ENCODE measurements around the gene SNTG2. TPM values are rescaled to one million over a fixed set of nuclear protein-coding genes. Genes with fewer than 3 reads are reported as not detected.

Gene SNTG2
- total RNA-seq, 1 donor from 2014 or later = not detected

- DNase-seq (ENCODE audit: low read depth) = no peak
- no peak for TF ChIP-seq CTCF (conservative IDR thresholded peaks at IDR 0.05; ENCODE audit: low read depth, low read length)
- H3K4me3 ChIP-seq (ENCODE audit: low read depth, low read length) = no peak overlapping the region
Measured at GRCh38 chr2:1256632-1257324, 306.1 kb downstream of the SNTG2 start.

GRCh38 chr2:1257334-1257733, 306.7 kb downstream of the SNTG2 start:
- H3K4me3 ChIP-seq (ENCODE audit: low read depth, low read length) = no peak overlapping the region
- DNase-seq (ENCODE audit: low read depth) = no peak
- TF ChIP-seq CTCF (conservative IDR thresholded peaks at IDR 0.05; ENCODE audit: low read depth, low read length) = no peak

GRCh38 chr2:1259746-1260145, 309.1 kb downstream of the SNTG2 start:
- no peak for TF ChIP-seq CTCF (conservative IDR thresholded peaks at IDR 0.05; ENCODE audit: low read depth, low read length)
- H3K4me3 ChIP-seq (ENCODE audit: low read depth, low read length) = no peak overlapping the region
- no peak for DNase-seq (ENCODE audit: low read depth)

- no peak for TF ChIP-seq CTCF (conservative IDR thresholded peaks at IDR 0.05; ENCODE audit: low read depth, low read length)
- no peak for DNase-seq (ENCODE audit: low read depth)
- H3K4me3 ChIP-seq (ENCODE audit: low read depth, low read length) = no peak overlapping the region
Measured at GRCh38 chr2:1262609-1263008, 312.0 kb downstream of the SNTG2 start.

- no peak overlapping the region for H3K4me3 ChIP-seq (ENCODE audit: low read depth, low read length)
- no peak for TF ChIP-seq CTCF (conservative IDR thresholded peaks at IDR 0.05; ENCODE audit: low read depth, low read length)
- DNase-seq (ENCODE audit: low read depth) = no peak
Measured at GRCh38 chr2:1265454-1265853, 314.8 kb downstream of the SNTG2 start.

GRCh38 chr2:1266351-1266750, 315.7 kb downstream of the SNTG2 start:
- no peak overlapping the region for H3K4me3 ChIP-seq (ENCODE audit: low read depth, low read length)
- TF ChIP-seq CTCF (conservative IDR thresholded peaks at IDR 0.05; ENCODE audit: low read depth, low read length) = no peak
- peak; percentile 60 for DNase-seq (ENCODE audit: low read depth)

GRCh38 chr2:1268034-1268433, 317.4 kb downstream of the SNTG2 start:
- no peak for DNase-seq (ENCODE audit: low read depth)
- no peak for TF ChIP-seq CTCF (conservative IDR thresholded peaks at IDR 0.05; ENCODE audit: low read depth, low read length)

More at GRCh38 chr2:1268034-1268433, 317.4 kb downstream of the SNTG2 start:
- no peak overlapping the region for H3K4me3 ChIP-seq (ENCODE audit: low read depth, low read length)

Data from epithelial cell of proximal tubule (primary cell).